Epithelial cell of proximal tubule (primary cell): ENCODE measurements around the gene CCDC157. TPM values are rescaled to one million over a fixed set of nuclear protein-coding genes. Genes with fewer than 3 reads are reported as not detected.
A peak's percentile ranks its signal among the peaks of the same experiment; 100 is the strongest.

Experiments
- DNase-seq: peaks from one replicate; pipeline ENCODE4 v3.0.0-alpha.2; 2011; ENCODE audit warnings: low read depth
- H3K4me3 ChIP-seq: 2 replicates; pipeline ENCODE4 v1.5.1; 2011; ENCODE audit warnings: low read depth, mild to moderate bottlenecking, low read length
- CTCF ChIP-seq: conservative IDR thresholded peaks from 2 replicates; pipeline ENCODE4 v1.5.1; 2012; ENCODE audit warnings: low read depth, mild to moderate bottlenecking, low read length
- total RNA-seq: library from RNA; depleted of rRNA; stranded (reverse); fragments of >200 nt; gene quantifications from 2 replicates; pipeline ENCODE4 v1.2.3, GENCODE V29; 2015

CCDC157 gene
- total RNA-seq, 1 donor from 2014 or later = 2.2 TPM

DNA sequence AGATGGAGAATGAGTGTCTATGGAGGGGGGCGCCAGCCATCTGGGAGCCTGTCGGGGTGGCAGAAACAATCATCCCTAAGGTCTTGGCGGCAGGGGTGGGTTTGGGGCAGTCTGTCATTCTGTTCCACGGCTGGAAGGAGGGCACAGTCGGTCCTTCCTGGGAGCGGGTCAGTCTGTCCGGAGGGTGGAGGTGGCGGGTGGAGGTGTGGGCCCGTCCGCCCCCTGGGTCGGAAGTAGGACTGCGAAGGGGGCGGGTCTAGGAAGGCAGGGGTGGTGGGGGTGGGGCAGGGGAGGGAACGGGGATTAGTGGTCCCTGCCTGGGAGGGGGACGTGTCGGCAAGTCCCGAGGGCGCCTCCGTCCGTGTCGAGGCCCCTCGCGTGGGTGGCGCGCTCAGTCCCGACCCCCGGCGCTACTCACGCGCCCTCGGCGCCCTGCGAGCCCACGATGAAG lies 30.5 kb upstream of the CCDC157 start:
- no peak for DNase-seq
- peak overlapping the region; percentile 74 for H3K4me3 ChIP-seq
- no peak for TF ChIP-seq CTCF

- TF ChIP-seq CTCF = no peak
- peak within 1 kb of the TSS; percentile 74 for H3K4me3 ChIP-seq
- no peak for DNase-seq
Observed at GRCh38 chr22:30326706-30327362, 30.0 kb upstream of the CCDC157 start, which contains the start of gene TBC1D10A. Gene TBC1D10A (minus strand): TSS chr22:30326941. CDS start chr22:30326881, 60 bp downstream.

- no peak for DNase-seq
- TF ChIP-seq CTCF = peak; percentile 26
- H3K4me3 ChIP-seq = no peak overlapping the region
Observed at GRCh38 chr22:30327864-30328345, 28.9 kb upstream of the CCDC157 start.

- no peak for DNase-seq
- no peak for TF ChIP-seq CTCF
- no peak overlapping the region for H3K4me3 ChIP-seq
Observed at GRCh38 chr22:30328466-30329049, 28.2 kb upstream of the CCDC157 start.

GRCh38 chr22:30332551-30332950 lies 24.3 kb upstream of the CCDC157 start:
- no peak for DNase-seq
- TF ChIP-seq CTCF = no peak
- no peak overlapping the region for H3K4me3 ChIP-seq

- DNase-seq = no peak
- no peak overlapping the region for H3K4me3 ChIP-seq
- TF ChIP-seq CTCF = no peak
Observed at GRCh38 chr22:30332994-30333706, 23.7 kb upstream of the CCDC157 start.
